Liver (tissue), 3 donors: ENCODE measurements around the gene PANK2.
"Not testable (repeated sequence)": the region's sequence is repeated elsewhere in the genome, so short reads cannot be mapped to it uniquely, and the experiment has no call there.

Source experiments
- EGR1 ChIP-seq, 2 donors: IDR thresholded peaks; 2 replicates each; pipeline ENCODE4 v1.6.1; 2016 to 2018; ENCODE audit warnings: antibody characterized with exemption in 2 of 2, low read depth in 2 of 2
- GABPA ChIP-seq, 2 donors: IDR thresholded peaks in 1 of 2; conservative IDR thresholded peaks in 1 of 2; 2 replicates each; pipeline ENCODE4 v1.6.1; 2016; ENCODE audit warnings: antibody characterized with exemption in 2 of 2, mild to moderate bottlenecking in 1 of 2, moderate library complexity in 1 of 2
- JUND ChIP-seq, 2 donors: IDR thresholded peaks; 2 replicates each; pipeline ENCODE4 v1.6.1; 2016; ENCODE audit warnings: antibody characterized with exemption in 2 of 2
- MAX ChIP-seq: IDR thresholded peaks from 2 replicates; pipeline ENCODE4 v1.6.1; 2016; ENCODE audit warnings: antibody characterized with exemption
- RAD21 ChIP-seq, 2 donors: IDR thresholded peaks; 2 replicates each; pipeline ENCODE4 v1.6.1; 2016; ENCODE audit warnings: antibody characterized with exemption in 2 of 2, mild to moderate bottlenecking in 2 of 2
- TAF1 ChIP-seq: conservative IDR thresholded peaks from 2 replicates; pipeline ENCODE4 v1.6.1; 2016; ENCODE audit warnings: antibody characterized with exemption, mild to moderate bottlenecking
- TF ChIP-seq, protein P1 (sequence below): fragments of 150-350 bp; IDR thresholded peaks from 2 replicates; pipeline ENCODE4 v1.5.1; 2017; ENCODE audit warnings: improper control_type of control experiment, low read depth, low read length; ENCODE audit not compliant: missing input control
- TF ChIP-seq, protein P2 (sequence below): IDR thresholded peaks from 2 replicates; pipeline ENCODE4 v1.6.1; 2016; ENCODE audit warnings: antibody characterized with exemption, mild to moderate bottlenecking
- donor health status: healthy.
- donor health status: healthy.

DNA sequence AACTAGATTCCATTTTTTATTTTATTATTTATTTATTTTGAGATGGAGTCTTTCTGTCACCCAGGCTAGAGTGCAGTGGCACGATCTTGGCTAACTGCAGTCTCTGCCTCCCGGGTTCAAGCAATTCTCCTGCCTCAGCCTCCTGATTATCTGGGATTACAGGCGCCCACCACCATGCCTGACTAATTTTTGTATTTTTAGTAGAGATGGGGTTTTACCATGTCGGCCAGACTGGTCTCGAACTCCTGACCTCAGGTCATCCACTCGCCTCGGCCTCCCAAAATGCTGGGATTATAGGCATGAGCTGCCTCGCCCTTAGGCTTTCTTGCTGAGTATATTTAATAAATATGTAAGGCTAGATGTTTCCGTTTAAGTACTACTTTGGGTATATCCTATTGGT is 9.0 kb downstream of the PANK2 start:
- TF ChIP-seq EGR1 (IDR thresholded peaks at IDR 0.05; ENCODE audit: low read depth in 2 of 2); MAX; GABPA (IDR thresholded peaks at IDR 0.05 in 1 of 2, conservative IDR thresholded peaks at IDR 0.05 in 1 of 2); RAD21 (IDR thresholded peaks at IDR 0.05); JUND (IDR thresholded peaks at IDR 0.05); TAF1: not testable (repeated sequence)
- TF ChIP-seq, protein P1, sequence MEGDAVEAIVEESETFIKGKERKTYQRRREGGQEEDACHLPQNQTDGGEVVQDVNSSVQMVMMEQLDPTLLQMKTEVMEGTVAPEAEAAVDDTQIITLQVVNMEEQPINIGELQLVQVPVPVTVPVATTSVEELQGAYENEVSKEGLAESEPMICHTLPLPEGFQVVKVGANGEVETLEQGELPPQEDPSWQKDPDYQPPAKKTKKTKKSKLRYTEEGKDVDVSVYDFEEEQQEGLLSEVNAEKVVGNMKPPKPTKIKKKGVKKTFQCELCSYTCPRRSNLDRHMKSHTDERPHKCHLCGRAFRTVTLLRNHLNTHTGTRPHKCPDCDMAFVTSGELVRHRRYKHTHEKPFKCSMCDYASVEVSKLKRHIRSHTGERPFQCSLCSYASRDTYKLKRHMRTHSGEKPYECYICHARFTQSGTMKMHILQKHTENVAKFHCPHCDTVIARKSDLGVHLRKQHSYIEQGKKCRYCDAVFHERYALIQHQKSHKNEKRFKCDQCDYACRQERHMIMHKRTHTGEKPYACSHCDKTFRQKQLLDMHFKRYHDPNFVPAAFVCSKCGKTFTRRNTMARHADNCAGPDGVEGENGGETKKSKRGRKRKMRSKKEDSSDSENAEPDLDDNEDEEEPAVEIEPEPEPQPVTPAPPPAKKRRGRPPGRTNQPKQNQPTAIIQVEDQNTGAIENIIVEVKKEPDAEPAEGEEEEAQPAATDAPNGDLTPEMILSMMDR: not testable (repeated sequence)
- TF ChIP-seq, protein P2, sequence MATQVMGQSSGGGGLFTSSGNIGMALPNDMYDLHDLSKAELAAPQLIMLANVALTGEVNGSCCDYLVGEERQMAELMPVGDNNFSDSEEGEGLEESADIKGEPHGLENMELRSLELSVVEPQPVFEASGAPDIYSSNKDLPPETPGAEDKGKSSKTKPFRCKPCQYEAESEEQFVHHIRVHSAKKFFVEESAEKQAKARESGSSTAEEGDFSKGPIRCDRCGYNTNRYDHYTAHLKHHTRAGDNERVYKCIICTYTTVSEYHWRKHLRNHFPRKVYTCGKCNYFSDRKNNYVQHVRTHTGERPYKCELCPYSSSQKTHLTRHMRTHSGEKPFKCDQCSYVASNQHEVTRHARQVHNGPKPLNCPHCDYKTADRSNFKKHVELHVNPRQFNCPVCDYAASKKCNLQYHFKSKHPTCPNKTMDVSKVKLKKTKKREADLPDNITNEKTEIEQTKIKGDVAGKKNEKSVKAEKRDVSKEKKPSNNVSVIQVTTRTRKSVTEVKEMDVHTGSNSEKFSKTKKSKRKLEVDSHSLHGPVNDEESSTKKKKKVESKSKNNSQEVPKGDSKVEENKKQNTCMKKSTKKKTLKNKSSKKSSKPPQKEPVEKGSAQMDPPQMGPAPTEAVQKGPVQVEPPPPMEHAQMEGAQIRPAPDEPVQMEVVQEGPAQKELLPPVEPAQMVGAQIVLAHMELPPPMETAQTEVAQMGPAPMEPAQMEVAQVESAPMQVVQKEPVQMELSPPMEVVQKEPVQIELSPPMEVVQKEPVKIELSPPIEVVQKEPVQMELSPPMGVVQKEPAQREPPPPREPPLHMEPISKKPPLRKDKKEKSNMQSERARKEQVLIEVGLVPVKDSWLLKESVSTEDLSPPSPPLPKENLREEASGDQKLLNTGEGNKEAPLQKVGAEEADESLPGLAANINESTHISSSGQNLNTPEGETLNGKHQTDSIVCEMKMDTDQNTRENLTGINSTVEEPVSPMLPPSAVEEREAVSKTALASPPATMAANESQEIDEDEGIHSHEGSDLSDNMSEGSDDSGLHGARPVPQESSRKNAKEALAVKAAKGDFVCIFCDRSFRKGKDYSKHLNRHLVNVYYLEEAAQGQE: not testable (repeated sequence)
